HG03469 (cell line): ENCODE results near the gene SINHCAF.

ENCODE experiments used
- ATAC-seq: cut with Tn5 transposase; IDR thresholded peaks from one replicate; pipeline ENCODE4 v1.9.1; 2021; ENCODE audit warnings: mild to moderate bottlenecking, moderate library complexity, moderate number of reproducible peaks; ENCODE audit not compliant: unreplicated experiment

Gene SINHCAF

DNA sequence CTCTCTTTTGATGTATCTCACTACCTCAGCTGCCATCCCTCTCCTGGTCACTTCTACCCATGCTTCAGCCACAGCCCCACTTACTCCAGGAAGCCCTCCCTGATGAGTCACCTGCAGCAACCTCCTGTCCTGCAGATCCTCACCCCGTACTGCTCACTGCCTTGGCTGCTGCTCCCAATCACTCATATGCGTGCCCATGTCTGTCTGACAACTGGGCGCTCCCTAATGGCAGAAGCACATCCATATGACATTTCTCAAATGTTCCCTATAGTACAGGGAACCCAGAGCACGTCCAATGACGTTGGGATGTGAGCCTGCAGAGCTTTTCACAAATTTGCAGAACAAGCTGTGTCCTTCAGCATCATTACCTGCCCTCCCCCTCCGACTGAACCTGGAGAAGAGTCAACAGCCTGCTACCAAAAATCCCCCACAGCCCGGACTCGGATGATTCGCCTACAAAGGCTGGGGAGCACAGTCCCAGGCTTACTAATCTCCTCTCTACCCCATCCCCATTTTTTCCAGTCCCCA is 90.0 kb downstream of the SINHCAF start:
- no peak for ATAC-seq

- ATAC-seq, result no peak
Measured at GRCh38 chr12:31234955-31235867, 90.7 kb downstream of the SINHCAF start.

DNA sequence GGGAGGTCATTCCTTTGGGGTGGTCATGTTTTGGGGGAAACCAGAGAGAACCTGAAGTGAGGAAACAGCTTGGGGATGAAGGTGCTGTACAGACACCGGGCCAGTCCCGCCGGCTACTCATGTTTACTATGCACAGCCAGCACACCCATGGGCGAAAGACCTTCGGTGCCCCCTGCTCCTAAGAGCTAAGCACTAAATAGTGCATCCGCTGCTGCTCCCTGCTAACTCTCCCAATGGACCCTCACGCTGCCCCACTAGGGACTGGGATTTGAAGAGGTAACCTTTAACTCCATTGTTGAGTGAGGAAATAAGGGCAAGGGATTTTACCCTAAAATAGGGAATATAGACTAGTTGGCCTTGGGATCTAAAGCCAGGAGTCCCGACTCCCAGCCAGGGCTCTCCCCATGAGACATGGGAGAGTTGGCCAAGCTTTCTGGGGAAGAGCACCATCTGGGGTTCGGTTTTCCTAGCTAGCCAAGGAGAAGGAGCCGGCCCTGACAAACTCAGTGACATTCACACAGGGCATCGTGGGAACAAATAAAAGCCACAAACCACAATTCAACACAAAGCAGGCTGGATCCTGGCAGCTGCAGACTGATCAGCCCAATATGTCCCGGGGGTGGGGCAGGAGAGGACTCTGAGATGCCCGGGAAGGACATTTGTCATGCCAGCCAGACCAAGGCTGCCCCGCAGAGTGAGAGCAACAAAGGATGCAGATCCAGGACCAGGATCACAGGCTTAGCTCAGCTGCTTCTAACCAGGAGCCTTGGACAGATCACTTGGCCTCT is 91.7 kb downstream of the SINHCAF start:
- ATAC-seq, result no peak

GRCh38 chr12:31233061-31233730 is 92.8 kb downstream of the SINHCAF start:
- no peak for ATAC-seq

- no peak for ATAC-seq
Measured at GRCh38 chr12:31232361-31232965, 93.5 kb downstream of the SINHCAF start.

DNA sequence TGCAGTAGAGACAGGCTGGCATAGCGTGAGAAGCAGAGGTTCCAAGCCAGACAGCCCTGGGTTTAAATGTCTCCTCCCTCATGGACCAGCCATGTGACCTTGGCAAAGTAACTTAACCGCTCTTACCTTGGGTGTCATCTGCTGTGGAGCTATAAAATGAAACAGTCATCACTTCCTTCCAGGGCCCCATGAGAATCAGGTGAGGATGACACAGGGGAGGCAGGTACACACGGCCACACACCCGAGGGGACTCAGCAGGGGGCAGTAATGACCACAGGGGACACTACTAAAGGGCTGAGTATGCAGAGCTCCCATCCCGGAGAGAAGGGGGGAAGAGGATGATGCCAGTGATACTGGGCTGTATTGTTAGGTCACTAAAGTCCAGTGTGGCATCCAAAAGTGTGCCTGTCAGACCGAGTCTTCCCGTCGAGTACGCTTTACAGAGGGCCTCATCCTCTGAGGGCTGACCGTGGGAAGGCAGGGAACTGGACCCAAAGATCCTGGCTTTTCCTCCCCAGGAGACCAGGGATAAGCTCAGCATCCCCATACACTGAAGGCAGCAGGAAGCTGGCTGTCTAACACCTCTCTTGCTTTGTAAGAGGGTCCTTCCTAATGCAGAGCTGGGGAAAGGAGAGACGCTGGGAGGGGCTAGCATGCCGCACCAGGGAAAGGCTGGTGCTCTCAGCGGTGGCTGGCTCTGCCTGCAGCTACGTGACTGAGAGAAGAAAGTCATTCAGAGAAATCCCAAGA is 94.2 kb downstream of the SINHCAF start:
- ATAC-seq, result no peak
